A549 (cell line): ENCODE data around the gene ADARB1. TPM values are rescaled to one million over a fixed set of nuclear protein-coding genes. Genes with fewer than 3 reads are reported as not detected.

Experiments
- ATAC-seq, 2 experiments: fragments of 200-7000 bp in 1 of 2; fragments of >200 bp in 1 of 2; cut with Nextera tagmentation in 1 of 2; cut with Tn5 transposase in 1 of 2; 3 replicates each; pipeline versions ENCODE4 v1.8.0 to v1.9.1; 2018 to 2020; ENCODE audit warnings: mild to moderate bottlenecking in 1 of 2, moderate library complexity in 1 of 2
- CTCF ChIA-PET: fragments of 300-600 bp; sonication (Branson Sonifier 250); formaldehyde crosslinking; extraction: SDS; loops from one replicate; lab custom pipeline; 2021; ENCODE audit warnings: antibody characterized with exemption, inconsistent platforms; lab: Yijun Ruan, JAX
- POLR2A ChIA-PET: fragments of 350-600 bp; formaldehyde crosslinking; extraction: SDS; loops from one replicate; lab custom pipeline; 2021; ENCODE audit warnings: antibody characterized with exemption, inconsistent platforms; lab: Yijun Ruan, JAX
- DNase-seq, 2 experiments: peaks; one replicate each; pipeline versions ENCODE4 v3.0.0 to v3.0.0-alpha.2; 2011 to 2016; ENCODE audit warnings: low read depth in 1 of 2, low spot score in 1 of 2
- FAIRE-seq: peaks from 2 replicates; lab custom pipeline; 2011; peaks lifted over from hg19 to GRCh38; lab: Jason Lieb, UNC
- H3K27ac ChIP-seq, 2 experiments: fragments of >200 bp; sonication (Bioruptor Twin); formaldehyde crosslinking; 3 replicates each; pipeline ENCODE4 v1.5.1; 2016 to 2017
- H3K4me1 ChIP-seq: fragments of >200 bp; sonication (Bioruptor Twin); formaldehyde crosslinking; 3 replicates; pipeline ENCODE4 v1.6.1; 2016
- H3K4me2 ChIP-seq: fragments of >200 bp; sonication (Bioruptor Twin); formaldehyde crosslinking; 3 replicates; pipeline ENCODE4 v1.6.1; 2016
- H3K4me3 ChIP-seq: fragments of >200 bp; sonication (Bioruptor Twin); formaldehyde crosslinking; 3 replicates; pipeline ENCODE4 v1.5.1; 2016
- H3K9me3 ChIP-seq: fragments of >200 bp; sonication (Bioruptor Twin); formaldehyde crosslinking; 3 replicates; pipeline ENCODE4 v1.6.1; 2016
- CHD2 ChIP-seq: fragments of 150-350 bp; IDR thresholded peaks from 2 replicates; pipeline ENCODE4 v1.6.1; 2014; ENCODE audit warnings: low read length; ENCODE audit not compliant: partially characterized antibody
- EHMT2 ChIP-seq: fragments of 200-600 bp; sonication (generic); IDR thresholded peaks from 2 replicates; pipeline ENCODE4 v1.6.1; 2016; ENCODE audit warnings: antibody characterized with exemption, low read depth, mild to moderate bottlenecking, moderate library complexity
- HEYL ChIP-seq: fragments of 250-450 bp; sonication (Bioruptor Pico); IDR thresholded peaks from 2 replicates; pipeline ENCODE4 v1.8.0; 2021; ENCODE audit warnings: mild to moderate bottlenecking, moderate library complexity
- HOXB13 ChIP-seq: fragments of 250-450 bp; sonication (Bioruptor Pico); IDR thresholded peaks from 2 replicates; pipeline ENCODE4 v1.5.0; 2020; ENCODE audit warnings: low read depth, mild to moderate bottlenecking, moderate library complexity
- HOXB5 ChIP-seq: fragments of 250-450 bp; sonication (Bioruptor Pico); IDR thresholded peaks from 2 replicates; pipeline ENCODE4 v1.5.0; 2020; ENCODE audit warnings: mild to moderate bottlenecking, moderate library complexity
- JUN ChIP-seq, 2 experiments: fragments of >200 bp; sonication (Bioruptor Twin); formaldehyde crosslinking; IDR thresholded peaks; 2 replicates in 1 of 2; 3 replicates in 1 of 2; pipeline ENCODE4 v1.6.1; 2016 to 2017
- NPAS2 ChIP-seq: fragments of 250-450 bp; sonication (Bioruptor Pico); IDR thresholded peaks from 2 replicates; pipeline ENCODE4 v1.8.0; 2022; ENCODE audit warnings: mild to moderate bottlenecking, moderate library complexity, borderline replicate concordance
- PHF8 ChIP-seq: fragments of 200-600 bp; sonication (generic); IDR thresholded peaks from 2 replicates; pipeline ENCODE4 v1.6.1; 2016; ENCODE audit warnings: low read depth, mild to moderate bottlenecking, antibody characterized with exemption, moderate library complexity, borderline replicate concordance
- RFX5 ChIP-seq: fragments of 450-650 bp; IDR thresholded peaks from 2 replicates; pipeline ENCODE4 v1.7.1; 2014; ENCODE audit warnings: antibody characterized with exemption, mild to moderate bottlenecking, moderate library complexity
- RNF2 ChIP-seq: fragments of 200-600 bp; sonication (generic); IDR thresholded peaks from 2 replicates; pipeline ENCODE4 v1.6.1; 2016; ENCODE audit warnings: low read depth, mild to moderate bottlenecking, antibody characterized with exemption, moderate library complexity, borderline replicate concordance
- ZC3H11A ChIP-seq: fragments of 450-650 bp; IDR thresholded peaks from 2 replicates; pipeline ENCODE4 v1.6.1; 2014; ENCODE audit warnings: antibody characterized with exemption, mild to moderate bottlenecking
- WGBS: methylation state at CpG from one replicate; pipeline ENCODE4 v1.1.6; 2017; ENCODE audit errors: missing lambda C conversion rate; 5-methylcytosine and 5-hydroxymethylcytosine counted together
- polyA plus RNA-seq, 4 experiments: library from polyadenylated mRNA; depleted of rRNA in 3 of 4; stranded (reverse); fragments of >200 nt; fragmentation: RNase III in 1 of 4; extraction: RNeasy Plus Mini Kit Qiagen cat#74134 plus additional on column Dnase treatment in 1 of 4; gene quantifications; 2 replicates in 3 of 4; 3 replicates in 1 of 4; pipeline ENCODE4 v1.2.3, GENCODE V29; 2011 to 2017
- TF ChIP-seq, protein P1 (sequence below): IDR thresholded peaks from 2 replicates; pipeline ENCODE4 v1.6.1; 2012; ENCODE audit warnings: low read depth, borderline replicate concordance
- TF ChIP-seq, protein P2 (sequence below): fragments of 250-450 bp; sonication (Bioruptor Pico); IDR thresholded peaks from 2 replicates; pipeline ENCODE4 v1.5.0; 2021; ENCODE audit warnings: mild to moderate bottlenecking, moderate library complexity, borderline replicate concordance
- TF ChIP-seq, protein P3 (sequence below): fragments of 150-350 bp; IDR thresholded peaks from 2 replicates; pipeline ENCODE4 v1.6.1; 2014; ENCODE audit warnings: low read depth, mild to moderate bottlenecking, low read length
- TF ChIP-seq, protein P4 (sequence below): fragments of >200 bp; sonication (Bioruptor Twin); formaldehyde crosslinking; IDR thresholded peaks from 3 replicates; pipeline ENCODE4 v1.5.1; 2016
- TF ChIP-seq, protein P5 (sequence below): fragments of >200 bp; sonication (Bioruptor Twin); formaldehyde crosslinking; IDR thresholded peaks from 2 replicates; pipeline ENCODE4 v1.6.1; 2016
- TF ChIP-seq, protein P6 (sequence below): IDR thresholded peaks from 2 replicates; pipeline ENCODE4 v1.6.1; 2012

The ADARB1 gene
- polyA plus RNA-seq, 2 of the 4 experiments (the other 2 are of a cell fraction), result 3.2 to 5.7 TPM

DNA sequence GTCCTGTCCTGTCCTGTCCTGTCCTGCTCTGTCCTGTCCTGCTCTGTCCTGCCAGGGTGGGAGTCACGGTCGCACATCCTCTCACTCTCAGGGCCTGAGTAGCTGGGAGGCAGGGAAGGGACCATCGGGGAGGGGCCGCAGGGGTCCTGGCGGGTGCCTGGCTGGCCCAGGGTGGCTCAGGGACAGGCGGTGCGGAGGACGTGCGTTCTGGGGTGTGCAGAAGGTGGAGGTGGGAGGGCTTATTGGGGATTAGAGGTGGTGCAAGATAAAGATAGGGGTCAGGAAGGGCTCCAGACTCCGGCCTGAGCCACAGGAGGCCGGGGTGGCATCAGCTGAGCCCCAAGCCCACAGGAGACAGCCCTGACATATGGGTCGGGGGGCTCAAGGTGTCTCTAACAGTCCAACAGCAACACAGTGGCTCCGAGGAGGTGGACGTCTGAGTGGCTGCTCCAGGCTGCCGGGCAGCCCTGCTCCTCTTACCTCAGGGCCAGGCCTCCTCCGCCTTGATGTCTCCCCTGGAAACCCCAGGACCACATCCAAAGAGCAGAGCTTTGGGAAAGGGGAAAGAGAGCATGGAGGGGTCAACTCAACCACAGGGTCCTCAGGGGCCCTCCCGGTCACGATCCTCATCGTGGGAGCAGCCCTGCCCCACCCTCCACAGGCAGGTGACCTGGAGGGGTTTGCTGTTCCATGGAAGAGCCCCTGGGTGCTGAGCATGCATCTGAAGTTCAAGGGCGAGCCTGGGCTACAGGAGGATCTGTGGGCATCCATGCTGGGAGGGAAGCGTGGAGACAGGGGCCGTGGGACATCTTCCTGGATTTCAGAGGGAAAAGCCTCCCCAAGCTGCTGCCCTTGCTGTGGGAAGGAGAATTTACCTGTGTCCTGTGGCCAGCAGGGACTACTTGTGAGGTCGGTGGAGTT, 39.6 kb upstream of the ADARB1 start:
- no peaks in the 10 kb centered on the region for H3K9me3 ChIP-seq
- no peak for ATAC-seq
- H3K4me1 ChIP-seq, result no peaks in the 10 kb centered on the region
- DNase-seq, result no peak
- no peak overlapping the region for H3K4me3 ChIP-seq
- CTCF ChIA-PET, result interaction anchor here (1.5 kb wide), 1 partner anchor 9 kb away, joined by 3 read pairs; no protein-coding TSS in a partner anchor
- FAIRE-seq, result no peak
- WGBS, result 61% methylated on average over 14 of the region's 23 CpGs
- no peak for TF ChIP-seq JUN (IDR thresholded peaks at IDR 0.05)
- TF ChIP-seq HOXB5 (CRISPR knock-in tag), result no peak
- TF ChIP-seq PHF8, result no peak
- TF ChIP-seq RFX5, result no peak
- TF ChIP-seq, protein P1, sequence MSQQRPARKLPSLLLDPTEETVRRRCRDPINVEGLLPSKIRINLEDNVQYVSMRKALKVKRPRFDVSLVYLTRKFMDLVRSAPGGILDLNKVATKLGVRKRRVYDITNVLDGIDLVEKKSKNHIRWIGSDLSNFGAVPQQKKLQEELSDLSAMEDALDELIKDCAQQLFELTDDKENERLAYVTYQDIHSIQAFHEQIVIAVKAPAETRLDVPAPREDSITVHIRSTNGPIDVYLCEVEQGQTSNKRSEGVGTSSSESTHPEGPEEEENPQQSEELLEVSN, result no peak
- TF ChIP-seq, protein P2, sequence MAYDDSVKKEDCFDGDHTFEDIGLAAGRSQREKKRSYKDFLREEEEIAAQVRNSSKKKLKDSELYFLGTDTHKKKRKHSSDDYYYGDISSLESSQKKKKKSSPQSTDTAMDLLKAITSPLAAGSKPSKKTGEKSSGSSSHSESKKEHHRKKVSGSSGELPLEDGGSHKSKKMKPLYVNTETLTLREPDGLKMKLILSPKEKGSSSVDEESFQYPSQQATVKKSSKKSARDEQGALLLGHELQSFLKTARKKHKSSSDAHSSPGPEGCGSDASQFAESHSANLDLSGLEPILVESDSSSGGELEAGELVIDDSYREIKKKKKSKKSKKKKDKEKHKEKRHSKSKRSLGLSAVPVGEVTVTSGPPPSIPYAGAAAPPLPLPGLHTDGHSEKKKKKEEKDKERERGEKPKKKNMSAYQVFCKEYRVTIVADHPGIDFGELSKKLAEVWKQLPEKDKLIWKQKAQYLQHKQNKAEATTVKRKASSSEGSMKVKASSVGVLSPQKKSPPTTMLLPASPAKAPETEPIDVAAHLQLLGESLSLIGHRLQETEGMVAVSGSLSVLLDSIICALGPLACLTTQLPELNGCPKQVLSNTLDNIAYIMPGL, result no peak
- TF ChIP-seq, protein P3, sequence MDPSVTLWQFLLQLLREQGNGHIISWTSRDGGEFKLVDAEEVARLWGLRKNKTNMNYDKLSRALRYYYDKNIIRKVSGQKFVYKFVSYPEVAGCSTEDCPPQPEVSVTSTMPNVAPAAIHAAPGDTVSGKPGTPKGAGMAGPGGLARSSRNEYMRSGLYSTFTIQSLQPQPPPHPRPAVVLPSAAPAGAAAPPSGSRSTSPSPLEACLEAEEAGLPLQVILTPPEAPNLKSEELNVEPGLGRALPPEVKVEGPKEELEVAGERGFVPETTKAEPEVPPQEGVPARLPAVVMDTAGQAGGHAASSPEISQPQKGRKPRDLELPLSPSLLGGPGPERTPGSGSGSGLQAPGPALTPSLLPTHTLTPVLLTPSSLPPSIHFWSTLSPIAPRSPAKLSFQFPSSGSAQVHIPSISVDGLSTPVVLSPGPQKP, result no peak
- TF ChIP-seq, protein P4, sequence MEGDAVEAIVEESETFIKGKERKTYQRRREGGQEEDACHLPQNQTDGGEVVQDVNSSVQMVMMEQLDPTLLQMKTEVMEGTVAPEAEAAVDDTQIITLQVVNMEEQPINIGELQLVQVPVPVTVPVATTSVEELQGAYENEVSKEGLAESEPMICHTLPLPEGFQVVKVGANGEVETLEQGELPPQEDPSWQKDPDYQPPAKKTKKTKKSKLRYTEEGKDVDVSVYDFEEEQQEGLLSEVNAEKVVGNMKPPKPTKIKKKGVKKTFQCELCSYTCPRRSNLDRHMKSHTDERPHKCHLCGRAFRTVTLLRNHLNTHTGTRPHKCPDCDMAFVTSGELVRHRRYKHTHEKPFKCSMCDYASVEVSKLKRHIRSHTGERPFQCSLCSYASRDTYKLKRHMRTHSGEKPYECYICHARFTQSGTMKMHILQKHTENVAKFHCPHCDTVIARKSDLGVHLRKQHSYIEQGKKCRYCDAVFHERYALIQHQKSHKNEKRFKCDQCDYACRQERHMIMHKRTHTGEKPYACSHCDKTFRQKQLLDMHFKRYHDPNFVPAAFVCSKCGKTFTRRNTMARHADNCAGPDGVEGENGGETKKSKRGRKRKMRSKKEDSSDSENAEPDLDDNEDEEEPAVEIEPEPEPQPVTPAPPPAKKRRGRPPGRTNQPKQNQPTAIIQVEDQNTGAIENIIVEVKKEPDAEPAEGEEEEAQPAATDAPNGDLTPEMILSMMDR, result no peak
- TF ChIP-seq HOXB13, result no peak
- TF ChIP-seq NPAS2 (CRISPR knock-in tag), result no peak
- TF ChIP-seq, protein P5, sequence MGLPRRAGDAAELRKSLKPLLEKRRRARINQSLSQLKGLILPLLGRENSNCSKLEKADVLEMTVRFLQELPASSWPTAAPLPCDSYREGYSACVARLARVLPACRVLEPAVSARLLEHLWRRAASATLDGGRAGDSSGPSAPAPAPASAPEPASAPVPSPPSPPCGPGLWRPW, result no peak
- TF ChIP-seq, protein P6, sequence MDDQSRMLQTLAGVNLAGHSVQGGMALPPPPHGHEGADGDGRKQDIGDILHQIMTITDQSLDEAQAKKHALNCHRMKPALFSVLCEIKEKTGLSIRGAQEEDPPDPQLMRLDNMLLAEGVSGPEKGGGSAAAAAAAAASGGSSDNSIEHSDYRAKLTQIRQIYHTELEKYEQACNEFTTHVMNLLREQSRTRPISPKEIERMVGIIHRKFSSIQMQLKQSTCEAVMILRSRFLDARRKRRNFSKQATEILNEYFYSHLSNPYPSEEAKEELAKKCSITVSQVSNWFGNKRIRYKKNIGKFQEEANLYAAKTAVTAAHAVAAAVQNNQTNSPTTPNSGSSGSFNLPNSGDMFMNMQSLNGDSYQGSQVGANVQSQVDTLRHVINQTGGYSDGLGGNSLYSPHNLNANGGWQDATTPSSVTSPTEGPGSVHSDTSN, result no peak
- no peak for TF ChIP-seq HEYL (CRISPR knock-in tag)
- no peak for TF ChIP-seq CHD2
- TF ChIP-seq RNF2, result no peak
- TF ChIP-seq EHMT2, result no peak
- H3K4me2 ChIP-seq, result no peak overlapping the region
- H3K27ac ChIP-seq, result no peak overlapping the region
- POLR2A ChIA-PET, result no interaction called here

DNA sequence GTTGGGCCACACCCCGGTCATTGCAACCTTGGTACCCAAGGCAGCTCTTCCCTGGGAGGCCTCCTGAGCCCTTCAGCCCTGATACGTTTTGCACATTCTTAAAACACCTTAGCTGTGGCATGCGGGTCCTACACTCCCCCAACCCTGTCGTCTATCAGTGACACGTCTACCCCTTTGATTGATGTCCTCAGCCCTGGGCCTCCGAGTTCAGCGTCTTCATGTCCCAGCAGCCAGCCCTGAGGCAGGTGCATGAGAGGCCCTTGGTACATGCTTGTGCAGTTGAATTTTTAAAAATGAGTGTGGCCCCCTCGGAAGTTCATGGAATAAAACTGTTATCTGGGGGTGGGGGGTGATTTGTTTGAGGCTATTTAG, 38.9 kb upstream of the ADARB1 start:
- no peak for DNase-seq
- no peak for ATAC-seq
- no peak overlapping the region for H3K4me2 ChIP-seq
- WGBS, result 70% methylated on average over 8 of the region's 8 CpGs
- no peaks in the 10 kb centered on the region for H3K4me1 ChIP-seq
- TF ChIP-seq CHD2 (no peak), HEYL (CRISPR knock-in tag) (no peak), ZC3H11A (no peak)
- H3K27ac ChIP-seq, result no peak overlapping the region
- no peak for FAIRE-seq
- ChIA-PET CTCF (interaction anchor here (1.5 kb wide), 1 partner anchor 9 kb away, joined by 3 read pairs; no protein-coding TSS in a partner anchor), POLR2A (no interaction called here)
- no peaks in the 10 kb centered on the region for H3K9me3 ChIP-seq
- no peak overlapping the region for H3K4me3 ChIP-seq
